K562 (cell line): Measurements from ENCODE around the gene OXNAD1. TPM values are rescaled to one million over a fixed set of nuclear protein-coding genes. Genes with fewer than 3 reads are reported as not detected.

ENCODE experiments used
- ATAC-seq: fragments of 200-7000 bp; cut with Tn5 transposase; 3 replicates; pipeline ENCODE4 v1.9.1; 2020; ENCODE audit warnings: moderate library complexity
- BruUV-seq: library from RNA; stranded (reverse); fragments of 400-500 nt; replicated peaks from 2 replicates; lab custom pipeline; 2021; lab: Mats Ljungman, UMichigan
- CTCF ChIA-PET: fragments of 300-600 bp; formaldehyde crosslinking; extraction: SDS; loops from one replicate; lab custom pipeline; 2021; ENCODE audit warnings: low intra/inter-chr PET ratio; lab: Yijun Ruan, JAX
- POLR2A ChIA-PET: fragments of 300-600, 350-650 bp; sonication (Branson Sonifier 250); formaldehyde crosslinking; extraction: SDS; loops from one replicate; lab custom pipeline; 2021; ENCODE audit warnings: antibody characterized with exemption, inconsistent platforms; lab: Yijun Ruan, JAX
- DNase-seq, 4 experiments: peaks; one replicate each; pipeline versions ENCODE4 v3.0.0 to v3.0.0-alpha.2; 2011 to 2018; ENCODE audit warnings: low spot score in 3 of 4, mixed read lengths in 3 of 4; ENCODE audit errors: extremely low read depth in 1 of 4
- FAIRE-seq: peaks from 2 replicates; lab custom pipeline; 2011; peaks lifted over from hg19 to GRCh38; lab: Jason Lieb, UNC
- H2AFZ ChIP-seq: 2 replicates; pipeline ENCODE4 v1.6.0; 2011; ENCODE audit warnings: low read depth, low read length, control low read depth, inconsistent platforms
- H3K27ac ChIP-seq: fragments of 200-600 bp; 3 replicates; pipeline ENCODE4 v1.8.0; 2011; ENCODE audit warnings: low read depth, mild to moderate bottlenecking, control low read depth, inconsistent platforms, low read length, moderate library complexity, mixed read lengths; ENCODE audit errors: extremely low read depth
- H3K27me3 ChIP-seq, 2 experiments: fragments of 300-600 bp in 1 of 2; 2 replicates in 1 of 2; 3 replicates in 1 of 2; pipeline versions ENCODE4 v1.6.0 to v1.8.0; 2011; ENCODE audit warnings: inconsistent platforms in 2 of 2, low read length in 2 of 2, mild to moderate bottlenecking in 1 of 2, mixed read lengths in 1 of 2, moderate library complexity in 1 of 2; ENCODE audit not compliant: control insufficient read depth in 2 of 2, insufficient read depth in 2 of 2
- H3K36me3 ChIP-seq: fragments of 300-600 bp; 3 replicates; pipeline ENCODE4 v1.8.0; 2011; ENCODE audit warnings: mild to moderate bottlenecking, low read length, inconsistent platforms; ENCODE audit not compliant: control insufficient read depth, insufficient read depth
- H3K4me1 ChIP-seq, 2 experiments: fragments of 200-600 bp in 1 of 2; replicated peaks in 1 of 2; 2 replicates in 1 of 2; 3 replicates in 1 of 2; pipeline versions ENCODE4 v1.5.1 to v1.8.0; 2011; ENCODE audit warnings: inconsistent platforms in 2 of 2, low read length in 2 of 2, mild to moderate bottlenecking in 1 of 2, mixed read lengths in 1 of 2, moderate library complexity in 1 of 2; ENCODE audit not compliant: control insufficient read depth in 2 of 2, insufficient read depth in 2 of 2
- H3K4me2 ChIP-seq: 2 replicates; pipeline ENCODE4 v1.6.1; 2011; ENCODE audit warnings: low read length, control low read depth, inconsistent platforms, mixed read lengths; ENCODE audit not compliant: insufficient read depth
- H3K4me3 ChIP-seq: fragments of 200-600 bp; sonication (generic), shearing (Covaris generic); 2 replicates; pipeline ENCODE4 v1.5.1; 2016; ENCODE audit warnings: control low read depth, inconsistent platforms
- H3K79me2 ChIP-seq: fragments of 200-600 bp; 3 replicates; pipeline ENCODE4 v1.8.0; 2011; ENCODE audit warnings: low read length, inconsistent platforms; ENCODE audit not compliant: control insufficient read depth, insufficient read depth
- H3K9ac ChIP-seq, 2 experiments: 2 replicates each; pipeline versions ENCODE4 v1.6.0 to v1.6.1; 2011; ENCODE audit warnings: low read depth in 2 of 2, low read length in 2 of 2, control low read depth in 1 of 2, inconsistent platforms in 1 of 2, mild to moderate bottlenecking in 1 of 2, mixed read lengths in 1 of 2; ENCODE audit not compliant: insufficient read depth in 1 of 2
- H3K9me1 ChIP-seq: one replicate; pipeline ENCODE4 v1.6.0; 2011; ENCODE audit warnings: inconsistent platforms, mild to moderate bottlenecking, low read length, moderate library complexity; ENCODE audit not compliant: control insufficient read depth, insufficient read depth
- H3K9me3 ChIP-seq: replicated peaks from 2 replicates; pipeline ENCODE4 v1.5.1; 2011; ENCODE audit warnings: low read depth, low read length, inconsistent platforms; ENCODE audit not compliant: control insufficient read depth, insufficient read depth
- H4K20me1 ChIP-seq: replicated peaks from 2 replicates; pipeline ENCODE4 v1.6.1; 2011; ENCODE audit warnings: low read length, inconsistent platforms, mixed read lengths; ENCODE audit not compliant: control insufficient read depth, insufficient read depth
- CC2D1A ChIP-seq: fragments of 450-650 bp; IDR thresholded peaks from 2 replicates; pipeline ENCODE4 v1.6.1; 2017; ENCODE audit warnings: mild to moderate bottlenecking
- CREB1 ChIP-seq, 2 experiments: sonication (generic) in 1 of 2; formaldehyde crosslinking in 1 of 2; IDR thresholded peaks; 2 replicates each; pipeline versions ENCODE4 v1.6.1 to v1.8.0; 2012 to 2022; ENCODE audit warnings: inconsistent platforms in 1 of 2, mild to moderate bottlenecking in 1 of 2, missing genetic modification reagents in 1 of 2, moderate library complexity in 1 of 2
- CREB5 ChIP-seq: fragments of 250-450 bp; sonication (Bioruptor Pico); IDR thresholded peaks from 2 replicates; pipeline ENCODE4 v1.5.0; 2020; ENCODE audit warnings: mild to moderate bottlenecking
- DNMT1 ChIP-seq: fragments of 450-650 bp; IDR thresholded peaks from 2 replicates; pipeline ENCODE4 v1.6.1; 2016; ENCODE audit warnings: antibody characterized with exemption, mild to moderate bottlenecking
- GTF2A2 ChIP-seq: IDR thresholded peaks from 2 replicates; pipeline ENCODE4 v1.6.1; 2016; ENCODE audit warnings: mild to moderate bottlenecking, missing genetic modification characterization, missing compliant biosample characterization
- GTF2B ChIP-seq: IDR thresholded peaks from 2 replicates; pipeline ENCODE4 v1.6.1; 2011; ENCODE audit not compliant: insufficient read length; ENCODE audit errors: extremely low read depth
- HDAC8 ChIP-seq: fragments of 450-650 bp; IDR thresholded peaks from 2 replicates; pipeline ENCODE4 v1.6.1; 2016; ENCODE audit warnings: mild to moderate bottlenecking, missing genetic modification characterization, moderate library complexity, missing compliant biosample characterization
- MTA2 ChIP-seq: fragments of 450-650 bp; IDR thresholded peaks from 2 replicates; pipeline ENCODE4 v1.6.1; 2016; ENCODE audit warnings: low read depth
- PTRF ChIP-seq: fragments of 450-650 bp; IDR thresholded peaks from 2 replicates; pipeline ENCODE4 v1.6.1; 2016; ENCODE audit warnings: mild to moderate bottlenecking, missing genetic modification characterization, missing compliant biosample characterization
- RBM34 ChIP-seq: fragments of 200-400 bp; formaldehyde crosslinking; IDR thresholded peaks from 2 replicates; pipeline ENCODE4 v1.6.1; 2018; ENCODE audit warnings: low read length, borderline replicate concordance; ENCODE audit not compliant: insufficient read depth
- XRCC5 ChIP-seq: fragments of 200-400 bp; formaldehyde crosslinking; IDR thresholded peaks from 2 replicates; pipeline ENCODE4 v1.6.1; 2017; ENCODE audit warnings: low read depth, mild to moderate bottlenecking, low read length
- YBX1 ChIP-seq: fragments of 450-650 bp; IDR thresholded peaks from 2 replicates; pipeline ENCODE4 v1.7.1; 2016; ENCODE audit warnings: mild to moderate bottlenecking
- ZBTB2 ChIP-seq: fragments of 450-650 bp; IDR thresholded peaks from 2 replicates; pipeline ENCODE4 v1.6.1; 2016; ENCODE audit warnings: antibody characterized with exemption
- ZNF134 ChIP-seq: fragments of 250-450 bp; sonication (Bioruptor Pico); conservative IDR thresholded peaks from 2 replicates; pipeline ENCODE4 v1.4.0; 2020
- ZNF41 ChIP-seq: fragments of 250-450 bp; sonication (Bioruptor Pico); conservative IDR thresholded peaks from 2 replicates; pipeline ENCODE4 v1.4.0; 2020; ENCODE audit warnings: mild to moderate bottlenecking
- ZSCAN32 ChIP-seq: fragments of 450-650 bp; formaldehyde crosslinking; IDR thresholded peaks from 2 replicates; pipeline ENCODE4 v1.4.0; 2020; ENCODE audit warnings: mild to moderate bottlenecking, moderate library complexity
- WGBS: fragments of 100-300 bp; shearing (Covaris generic); methylation state at CpG from one replicate; pipeline ENCODE4 v1.1.6; 2016; ENCODE audit warnings: low coverage, mixed read lengths; ENCODE audit not compliant: insufficient coverage; ENCODE audit errors: missing lambda C conversion rate; 5-methylcytosine and 5-hydroxymethylcytosine counted together
- in situ Hi-C: fragments of 300-500 bp; cut with MboI; formaldehyde crosslinking; loops from 4 replicates; pipeline ENCODE4 v1.15.0; 2018; ENCODE audit warnings: inconsistent platforms, mixed read lengths
- intact Hi-C: fragments of 100-400 bp; cut with micrococcal nuclease; formaldehyde crosslinking; loops from 2 replicates; pipeline ENCODE4 v1.14.2; 2022
- polyA plus RNA-seq, 8 experiments: library from polyadenylated mRNA; depleted of rRNA in 4 of 8; stranded (reverse) in 5 of 8; unstranded in 3 of 8; fragments of >200 nt; fragmentation: Nextera tagmentation in 2 of 8; fragmentation: Illumina TruSeq in 1 of 8; extraction: Ambion mirVana in 2 of 8; extraction: Trizol in 1 of 8; gene quantifications; 2 replicates each; pipeline versions ENCODE4 v1.2.1 to v1.2.3, GENCODE V29; 2011 to 2014; ENCODE audit warnings: inconsistent platforms in 1 of 8, missing spikeins in 1 of 8
- total RNA-seq, 7 experiments: library from RNA; depleted of rRNA in 6 of 7; stranded (reverse); fragments of >200 nt in 6 of 7; fragmentation: Illumina TruSeq in 2 of 7; extraction: Trizol in 2 of 7; gene quantifications; 2 replicates each; pipeline versions ENCODE4 v1.2.1 to v1.2.3, GENCODE V29; 2011 to 2021; ENCODE audit warnings: low replicate concordance in 1 of 7

The OXNAD1 gene
- total and polyA plus RNA-seq, 9 of the 15 experiments (the other 6 are each of a cell fraction or from before 2014, with no cell fraction given), result 12.8 to 44.4 (median 41.1) TPM

GRCh38 chr3:16221990-16222389, 43.0 kb upstream of the OXNAD1 start:
- no peak for FAIRE-seq
- H3K9ac ChIP-seq, result no peak overlapping the region

GRCh38 chr3:16222547-16222946, 42.5 kb upstream of the OXNAD1 start:
- H3K27ac ChIP-seq, result no peak overlapping the region
- ATAC-seq, result no peak
- FAIRE-seq, result no peak
- no peak overlapping the region for H3K4me3 ChIP-seq
- no peak overlapping the region for H2AFZ ChIP-seq
- no peaks in the 10 kb centered on the region for H4K20me1 ChIP-seq
- ChIA-PET CTCF (no interaction called here), POLR2A (no interaction called here)
- no peak overlapping the region for H3K9ac ChIP-seq
- 0% methylated on average over 2 of the region's 2 CpGs for WGBS
- no peak overlapping the region for H3K4me2 ChIP-seq
- H3K9me3 ChIP-seq, result no peaks in the 10 kb centered on the region
- H3K9me1 ChIP-seq, result no peaks in the 10 kb centered on the region
- BruUV-seq, result no TSS peak
- H3K4me1 ChIP-seq, result no peaks in the 10 kb centered on the region
- no peak for DNase-seq
- H3K27me3 ChIP-seq, result peaks cover 2 to 23% of the 10 kb centered on the region in 2 experiments
- H3K36me3 ChIP-seq, result no peaks in the 10 kb centered on the region
- H3K79me2 ChIP-seq, result no peaks in the 10 kb centered on the region
- intact Hi-C loops, result no loop called here
- in situ Hi-C loops, result no loop called here
- TF ChIP-seq ZBTB2, result no peak
- no peak for TF ChIP-seq ZNF134 (CRISPR knock-in tag)
- no peak for TF ChIP-seq HDAC8 (tag)
- TF ChIP-seq YBX1, result no peak
- no peak for TF ChIP-seq CREB5
- TF ChIP-seq ZSCAN32 (CRISPR knock-in tag), result no peak
- TF ChIP-seq CREB1 (IDR thresholded peaks at IDR 0.05), result no peak
- no peak for TF ChIP-seq CREB1 (CRISPR knock-in tag; IDR thresholded peaks at IDR 0.05)
- TF ChIP-seq DNMT1, result no peak
- no peak for TF ChIP-seq RBM34
- no peak for TF ChIP-seq PTRF (tag)
- TF ChIP-seq GTF2A2 (tag), result no peak
- no peak for TF ChIP-seq XRCC5
- TF ChIP-seq GTF2B, result no peak
- TF ChIP-seq MTA2, result no peak

More at GRCh38 chr3:16221990-16222389, 43.0 kb upstream of the OXNAD1 start:
- ChIA-PET POLR2A (interaction anchor here (0.8 kb wide), 1 partner anchor 18 kb away, joined by 3 read pairs; no protein-coding TSS in a partner anchor), CTCF (no interaction called here)
- 0% methylated on average over 3 of the region's 3 CpGs for WGBS
- Histone ChIP-seq H4K20me1 (no peaks in the 10 kb centered on the region), H3K36me3 (no peaks in the 10 kb centered on the region), H3K4me3 (no peak overlapping the region), H3K79me2 (no peaks in the 10 kb centered on the region), H3K27ac (no peak overlapping the region), H2AFZ (no peak overlapping the region), H3K9me3 (no peaks in the 10 kb centered on the region), H3K4me1 (no peaks in the 10 kb centered on the region), H3K4me2 (no peak overlapping the region), H3K9me1 (no peaks in the 10 kb centered on the region), H3K27me3 (peaks cover 2 to 23% of the 10 kb centered on the region in 2 experiments)
- no peak for TF ChIP-seq CC2D1A
- peak; percentile 96 for TF ChIP-seq ZNF41 (CRISPR knock-in tag)
- BruUV-seq, result no TSS peak
- intact Hi-C loops, result no loop called here
- DNase-seq (no peak), ATAC-seq (no peak)
- in situ Hi-C loops, result no loop called here
